ENCODE measurements around the gene CCNA1.

CCNA1 gene

GRCh38 chr13:36461506-36461905 lies 29.2 kb downstream of the CCNA1 start:
- Mint-ChIP-seq H3K27me3 (no peaks in the 10 kb centered on the region), H3K4me3 (no peak overlapping the region), H3K36me3 (ENCODE audit: insufficient read depth) (no peaks in the 10 kb centered on the region), H3K4me1 (no peaks in the 10 kb centered on the region), H3K27ac (ENCODE audit: low read depth) (no peak overlapping the region), H3K9me3 (peaks cover 6% of the 10 kb centered on the region)
- ATAC-seq (replicated peaks; ENCODE audit: extremely low read depth, poor library complexity, severe bottlenecking): no peak
- no peak for DNase-seq (ENCODE audit: low spot score in 2 of 2)

GRCh38 chr13:36475468-36475867 lies 43.2 kb downstream of the CCNA1 start:
- ATAC-seq (replicated peaks; ENCODE audit: extremely low read depth, poor library complexity, severe bottlenecking): no peak
- Mint-ChIP-seq H3K27ac (ENCODE audit: low read depth) (no peak overlapping the region), H3K4me1 (no peaks in the 10 kb centered on the region), H3K9me3 (peaks cover 13% of the 10 kb centered on the region), H3K27me3 (no peaks in the 10 kb centered on the region), H3K4me3 (no peak overlapping the region), H3K36me3 (ENCODE audit: insufficient read depth) (no peaks in the 10 kb centered on the region)
- DNase-seq (ENCODE audit: low spot score in 2 of 2): no peak

GRCh38 chr13:36476661-36477060 lies 44.4 kb downstream of the CCNA1 start:
- DNase-seq (ENCODE audit: low spot score in 2 of 2): no peak
- Mint-ChIP-seq H3K9me3 (peaks cover 13% of the 10 kb centered on the region), H3K27me3 (no peaks in the 10 kb centered on the region), H3K4me1 (no peaks in the 10 kb centered on the region), H3K4me3 (no peak overlapping the region), H3K36me3 (ENCODE audit: insufficient read depth) (no peaks in the 10 kb centered on the region), H3K27ac (ENCODE audit: low read depth) (no peak overlapping the region)
- ATAC-seq (replicated peaks; ENCODE audit: extremely low read depth, poor library complexity, severe bottlenecking): no peak

GRCh38 chr13:36480726-36481427 lies 48.6 kb downstream of the CCNA1 start:
- Mint-ChIP-seq H3K4me1 (no peaks in the 10 kb centered on the region), H3K27ac (ENCODE audit: low read depth) (no peak overlapping the region), H3K9me3 (peaks cover 6% of the 10 kb centered on the region), H3K27me3 (no peaks in the 10 kb centered on the region), H3K4me3 (no peak overlapping the region), H3K36me3 (ENCODE audit: insufficient read depth) (no peaks in the 10 kb centered on the region)
- ATAC-seq (replicated peaks; ENCODE audit: extremely low read depth, poor library complexity, severe bottlenecking) (no peak), DNase-seq (ENCODE audit: low spot score in 2 of 2) (no peak)

- H3K4me1 Mint-ChIP-seq: no peaks in the 10 kb centered on the region
- H3K36me3 Mint-ChIP-seq (ENCODE audit: insufficient read depth): no peaks in the 10 kb centered on the region
- H3K27me3 Mint-ChIP-seq: no peaks in the 10 kb centered on the region
- DNase-seq (ENCODE audit: low spot score in 2 of 2) (no peak), ATAC-seq (replicated peaks; ENCODE audit: extremely low read depth, poor library complexity, severe bottlenecking) (no peak)
- H3K27ac Mint-ChIP-seq (ENCODE audit: low read depth): no peak overlapping the region
- H3K9me3 Mint-ChIP-seq: no peaks in the 10 kb centered on the region
- H3K4me3 Mint-ChIP-seq: no peak overlapping the region
Observed at GRCh38 chr13:36490055-36490454, 57.8 kb downstream of the CCNA1 start.

Data from central memory CD8-positive, alpha-beta T cell (primary cell).